GM19395 (cell line): Measurements from ENCODE around the gene TBC1D30.
A peak's percentile ranks its signal among the peaks of the same experiment; 100 is the strongest.
"Not testable (repeated sequence)": the region's sequence is repeated elsewhere in the genome, so short reads cannot be mapped to it uniquely, and the experiment has no call there.

Experiments
- ATAC-seq: cut with Tn5 transposase; IDR thresholded peaks from one replicate; pipeline ENCODE4 v1.9.1; 2021; ENCODE audit warnings: mild to moderate bottlenecking, moderate library complexity; ENCODE audit not compliant: unreplicated experiment

TBC1D30 gene

DNA sequence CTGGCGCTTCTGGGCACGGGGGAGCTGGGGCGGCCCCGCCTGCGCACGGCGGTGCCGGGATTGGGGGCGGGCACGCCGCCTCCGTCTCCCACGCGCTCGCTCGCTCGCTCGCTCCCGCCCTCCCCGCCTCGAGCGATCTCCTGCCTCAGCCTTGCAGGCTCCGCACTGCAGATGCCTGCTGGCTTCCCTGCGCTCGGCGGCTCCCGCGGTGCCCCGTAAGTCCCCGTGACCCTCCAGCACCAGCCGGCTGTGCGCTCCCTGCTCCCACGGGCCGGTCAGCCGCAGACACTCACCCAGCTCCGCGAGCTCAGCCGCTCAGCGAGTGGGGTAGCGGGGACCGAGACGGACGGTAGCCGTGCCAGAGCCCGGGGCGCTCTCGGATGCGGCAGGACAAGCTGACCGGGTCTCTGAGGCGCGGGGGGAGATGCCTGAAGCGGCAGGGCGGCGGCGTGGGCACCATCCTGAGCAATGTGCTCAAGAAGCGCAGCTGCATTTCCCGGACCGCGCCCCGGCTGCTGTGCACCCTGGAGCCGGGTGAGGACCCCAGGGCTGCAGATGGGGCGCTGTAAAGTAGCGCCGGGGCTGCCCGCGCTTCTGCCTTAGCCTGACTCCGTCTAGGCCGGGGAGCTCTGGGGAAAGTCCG is at the start of gene TBC1D30:
TSS of gene TBC1D30 (plus strand) at position 148 of the 643 bp plus-strand sequence. CDS start at position 381, 233 bp downstream.
- peak; percentile 58 for ATAC-seq

DNA sequence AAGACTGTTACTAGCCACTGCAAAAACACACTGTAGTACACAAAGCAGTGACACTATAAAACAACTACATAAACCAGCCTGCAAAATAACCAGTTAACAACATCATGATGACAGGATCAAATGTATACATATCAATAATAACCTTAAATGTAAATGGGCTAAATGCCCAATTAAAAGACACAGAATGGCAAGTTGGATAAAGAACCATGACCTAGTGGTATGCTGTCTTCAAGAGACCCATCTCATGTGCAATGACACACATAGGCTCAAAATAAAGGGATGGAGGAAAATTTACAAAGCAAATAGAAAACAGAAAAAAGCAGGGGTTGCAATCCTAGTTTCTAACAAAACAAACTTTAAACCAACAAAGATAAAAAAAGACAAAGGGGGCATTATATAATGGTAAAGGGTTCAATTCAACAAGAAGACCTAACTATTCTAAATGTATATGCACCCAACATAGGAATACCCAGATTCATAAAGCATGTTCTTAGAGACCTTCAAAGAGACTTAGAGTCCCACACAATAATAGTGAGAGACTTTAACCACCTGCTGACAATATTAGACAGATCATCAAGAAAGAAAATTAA is 49.2 kb upstream of the TBC1D30 start:
- ATAC-seq: not testable (repeated sequence)

- no peak for ATAC-seq
Observed at GRCh38 chr12:64779354-64779974, 45.0 kb upstream of the TBC1D30 start.

DNA sequence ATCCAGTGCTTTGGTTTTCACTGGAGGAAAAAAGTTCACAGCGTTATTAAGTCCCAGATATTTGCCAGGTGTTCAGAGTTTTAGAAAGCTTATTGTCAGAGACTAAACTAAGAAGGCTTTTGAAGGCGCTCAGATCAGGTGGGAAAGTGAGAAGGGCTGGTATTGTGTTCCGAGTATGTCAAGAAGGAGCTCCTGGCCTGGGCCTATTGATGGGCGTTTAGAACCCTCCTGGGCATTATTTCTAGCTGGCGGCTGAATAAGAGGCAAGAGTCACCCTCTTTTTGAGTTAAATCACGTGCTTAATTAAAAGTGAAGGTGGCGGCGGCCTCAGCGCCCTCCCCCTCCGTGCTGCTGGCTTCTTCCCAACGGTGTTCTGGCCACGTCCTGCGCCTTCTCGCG is 44.3 kb upstream of the TBC1D30 start:
- no peak for ATAC-seq

GRCh38 chr12:64780531-64781279 is 43.7 kb upstream of the TBC1D30 start:
- peak; percentile 60 for ATAC-seq

- ATAC-seq: peak; percentile 46
Observed at GRCh38 chr12:64781280-64782190, 42.9 kb upstream of the TBC1D30 start.

GRCh38 chr12:64782191-64782876 is 42.1 kb upstream of the TBC1D30 start:
- no peak for ATAC-seq

DNA sequence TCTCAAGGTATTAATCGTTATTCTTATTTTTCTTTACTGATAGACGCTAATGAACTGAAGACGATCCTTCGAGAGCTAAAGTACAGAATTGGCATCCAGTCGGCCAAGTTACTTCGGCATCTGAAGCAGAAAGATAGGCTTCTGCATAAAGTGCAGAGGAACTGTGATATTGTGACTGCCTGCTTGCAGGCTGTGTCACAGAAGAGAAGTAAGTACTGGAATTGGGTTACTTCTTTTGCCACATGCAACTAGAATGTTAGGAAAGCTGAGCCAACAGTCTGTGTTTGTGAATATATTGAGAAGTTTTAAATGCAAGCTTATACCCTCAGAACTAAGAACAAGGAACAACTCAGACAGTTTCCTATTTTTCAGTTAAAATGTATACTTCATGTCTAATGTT is 38.6 kb upstream of the TBC1D30 start:
- no peak for ATAC-seq

DNA sequence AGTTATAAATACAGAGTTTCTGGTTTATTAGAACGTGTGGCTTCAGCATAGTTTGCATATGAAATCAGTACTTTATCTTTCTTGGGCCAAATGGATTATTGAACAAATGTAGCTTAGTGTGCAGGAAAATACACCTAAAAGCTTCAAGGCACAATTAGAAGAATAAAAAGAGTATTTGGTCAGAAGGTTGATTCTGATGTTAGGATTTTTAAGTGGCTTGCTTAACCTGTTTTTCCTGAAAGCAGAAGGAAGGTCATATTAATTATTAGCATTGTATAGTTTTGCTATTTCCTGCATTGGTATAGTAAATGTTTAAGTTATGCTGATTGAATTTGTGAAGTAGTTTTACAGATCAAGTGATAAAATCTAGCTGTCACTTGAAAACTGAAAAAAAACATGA is 34.3 kb upstream of the TBC1D30 start:
- ATAC-seq: no peak

DNA sequence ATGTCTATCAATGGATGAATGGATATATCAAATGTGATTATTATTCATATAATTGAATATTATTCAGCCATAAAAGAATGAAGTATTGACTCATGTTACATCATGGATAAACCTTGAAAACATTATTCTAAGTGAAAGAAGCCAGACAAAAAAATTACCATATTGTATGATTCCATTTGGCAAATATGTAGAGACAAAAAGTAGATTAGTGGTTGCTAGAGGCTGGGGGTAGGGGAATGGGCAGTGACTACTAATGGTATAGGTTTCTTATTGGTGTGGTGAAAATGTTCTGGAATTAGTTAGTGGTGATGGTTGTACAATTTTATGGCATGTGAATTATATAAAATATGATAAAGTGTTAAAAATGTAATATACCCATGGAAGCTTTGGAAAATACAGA is 33.4 kb upstream of the TBC1D30 start:
- no peak for ATAC-seq

DNA sequence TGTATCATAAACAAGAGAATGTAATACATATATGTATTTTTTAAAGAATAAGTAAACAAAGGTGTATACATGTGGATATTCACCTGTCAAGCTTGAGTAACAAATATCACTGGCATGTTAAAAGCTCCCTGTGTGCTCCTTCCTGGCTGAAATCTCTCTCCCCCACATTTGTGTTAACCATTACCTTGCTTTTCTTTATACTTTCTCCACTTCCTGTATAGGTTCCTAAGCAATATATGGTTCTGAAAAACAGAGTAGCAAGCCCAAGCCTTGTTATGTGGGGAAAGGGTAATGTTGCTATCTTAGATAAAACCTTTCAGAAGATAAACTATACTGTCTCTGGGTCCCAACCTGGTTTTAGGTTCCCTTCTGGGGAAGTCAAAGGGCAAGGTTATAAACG is 32.3 kb upstream of the TBC1D30 start:
- ATAC-seq: no peak

DNA sequence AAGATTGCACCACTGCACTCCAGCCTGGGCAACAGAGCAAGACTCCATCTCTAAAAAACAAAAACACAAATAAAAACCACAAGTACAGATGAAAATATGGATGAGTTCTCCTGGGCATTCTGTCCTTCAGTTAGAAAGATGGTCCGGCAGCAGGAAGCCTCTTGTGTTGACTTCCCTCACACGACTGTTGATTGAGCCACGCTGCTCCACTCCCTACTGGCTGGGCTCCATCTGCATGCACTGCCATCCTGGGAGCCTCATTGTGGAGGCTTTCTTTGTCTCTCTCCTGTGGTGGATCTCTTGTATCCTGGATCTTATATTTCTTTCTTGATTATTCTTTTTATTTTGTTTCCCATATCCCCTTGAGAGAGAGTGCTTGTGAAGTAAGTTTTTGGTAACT is 30.8 kb upstream of the TBC1D30 start:
- ATAC-seq: no peak

DNA sequence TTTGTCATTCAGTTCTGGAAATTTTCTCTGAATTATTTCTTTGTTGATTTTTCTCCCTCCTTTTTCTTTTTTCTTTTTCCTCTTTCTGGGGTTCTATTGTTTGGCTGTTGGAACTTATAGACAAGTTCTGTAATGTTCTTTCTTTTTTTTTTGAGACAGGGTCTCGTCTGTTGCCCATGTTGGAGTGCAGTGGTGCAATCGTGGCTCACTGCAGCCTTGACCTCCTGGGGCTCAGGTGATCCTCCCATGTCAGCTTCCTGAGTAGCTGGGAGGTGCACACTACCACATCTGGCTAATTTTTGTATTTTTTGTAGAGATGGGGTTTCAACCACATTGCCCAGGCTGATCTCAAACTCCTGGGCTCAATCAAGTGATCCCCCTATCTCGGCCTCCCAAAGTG is 30.1 kb upstream of the TBC1D30 start:
- no peak for ATAC-seq

- peak; percentile 74 for ATAC-seq
Observed at GRCh38 chr12:64796205-64796845, 28.1 kb upstream of the TBC1D30 start.

GRCh38 chr12:64797156-64797555 is 27.3 kb upstream of the TBC1D30 start:
- no peak for ATAC-seq

DNA sequence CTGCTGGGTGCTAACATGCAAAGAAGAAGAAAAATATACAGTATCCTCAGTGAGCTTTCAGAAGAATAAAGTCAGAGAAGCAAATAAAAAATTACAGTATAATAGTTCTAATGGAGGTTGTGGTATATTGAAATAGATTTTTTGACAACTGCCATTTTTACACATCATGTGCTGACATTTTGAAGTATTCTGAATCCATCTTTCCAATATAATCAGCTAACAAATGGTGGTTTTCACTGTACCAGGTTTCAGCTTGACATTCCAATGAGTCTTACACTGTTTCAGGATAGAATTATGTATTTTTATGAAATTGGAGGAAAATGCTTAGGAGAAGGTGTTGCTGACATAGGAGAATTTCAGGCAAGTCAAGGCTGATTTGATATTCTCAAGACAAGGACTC is 26.3 kb upstream of the TBC1D30 start:
- ATAC-seq: no peak

- peak; percentile 67 for ATAC-seq
Observed at GRCh38 chr12:64800640-64801039, 23.8 kb upstream of the TBC1D30 start.

- no peak for ATAC-seq
Observed at GRCh38 chr12:64801381-64801780, 23.1 kb upstream of the TBC1D30 start.

- ATAC-seq: not testable (repeated sequence)
Observed at GRCh38 chr12:64802180-64802775, 22.2 kb upstream of the TBC1D30 start.
